Measurements from ENCODE around the gene KLF3.

Gene KLF3

GRCh38 chr4:38659346-38659745 is 4.7 kb upstream of the KLF3 start:
- no peak for DNase-seq

GRCh38 chr4:38660838-38661237 is 3.2 kb upstream of the KLF3 start:
- DNase-seq = no peak

GRCh38 chr4:38661371-38661770 is 2.6 kb upstream of the KLF3 start:
- no peak for DNase-seq

GRCh38 chr4:38662522-38663089 is 1.4 kb upstream of the KLF3 start:
- DNase-seq = no peak

GRCh38 chr4:38663090-38663800 is 754 bp upstream of the KLF3 start:
- DNase-seq = peak; percentile 95

- peak; percentile 89 for DNase-seq
These were observed 855 bp downstream of the KLF3 start for GRCh38 chr4:38664706-38665401.

- DNase-seq = peak; percentile 61
These were observed 1.8 kb downstream of the KLF3 start for GRCh38 chr4:38665551-38666411.

GRCh38 chr4:38666766-38667084 is 2.7 kb downstream of the KLF3 start:
- DNase-seq = no peak

GRCh38 chr4:38667085-38667893 is 3.3 kb downstream of the KLF3 start:
- DNase-seq = peak; percentile 99

- DNase-seq = no peak
These were observed 4.4 kb downstream of the KLF3 start for GRCh38 chr4:38668203-38668971.

- DNase-seq = no peak
These were observed 5.2 kb downstream of the KLF3 start for GRCh38 chr4:38669208-38669607.

- DNase-seq = no peak
These were observed 6.3 kb downstream of the KLF3 start for GRCh38 chr4:38670109-38670901.

GRCh38 chr4:38670939-38671591 is 7.1 kb downstream of the KLF3 start:
- peak; percentile 29 for DNase-seq

- DNase-seq = no peak
These were observed 7.6 kb downstream of the KLF3 start for GRCh38 chr4:38671592-38671940.

- DNase-seq = peak; percentile 44
These were observed 8.0 kb downstream of the KLF3 start for GRCh38 chr4:38672074-38672396.

- DNase-seq = peak; percentile 53
These were observed 8.6 kb downstream of the KLF3 start for GRCh38 chr4:38672397-38673129.

- DNase-seq = peak; percentile 68
These were observed 9.4 kb downstream of the KLF3 start for GRCh38 chr4:38673130-38673978.

GRCh38 chr4:38674258-38675144 is 10.5 kb downstream of the KLF3 start:
- peak; percentile 70 for DNase-seq
